HEK293 (cell line): Measurements from ENCODE around the gene PWWP2B.

Experiments
- CTCF ChIA-PET: fragments of 350-600 bp; formaldehyde crosslinking; extraction: SDS; loops from one replicate; lab custom pipeline; 2021; ENCODE audit warnings: antibody characterized with exemption; lab: Yijun Ruan, JAX
- POLR2A ChIA-PET: fragments of 300-600 bp; formaldehyde crosslinking; extraction: SDS; loops from one replicate; lab custom pipeline; 2020; ENCODE audit warnings: antibody characterized with exemption, inconsistent platforms; lab: Yijun Ruan, JAX
- H3K27ac ChIP-seq: fragments of 200-500 bp; sonication (Bioruptor generic); 2 replicates; pipeline ENCODE4 v1.5.1; 2014; ENCODE audit warnings: low read depth, low read length, control low read depth, inconsistent platforms; ENCODE audit errors: extremely low read depth
- H3K36me3 ChIP-seq, 2 experiments: fragments of 200-500 bp in 1 of 2; sonication (Bioruptor generic) in 1 of 2; 1 replicate in 1 of 2; 2 replicates in 1 of 2; pipeline ENCODE4 v1.5.1; 2014 to 2017; ENCODE audit warnings: inconsistent platforms in 2 of 2, low read length in 2 of 2; ENCODE audit not compliant: control insufficient read depth in 2 of 2, insufficient read depth in 1 of 2
- H3K4me1 ChIP-seq: fragments of 200-500 bp; sonication (Bioruptor generic); 2 replicates; pipeline ENCODE4 v1.5.1; 2014; ENCODE audit warnings: mild to moderate bottlenecking, low read length, inconsistent platforms; ENCODE audit not compliant: control insufficient read depth, insufficient read depth
- H3K4me3 ChIP-seq: 2 replicates; pipeline ENCODE4 v1.5.1; 2011; ENCODE audit warnings: low read depth, mild to moderate bottlenecking, control low read depth, low read length, moderate library complexity
- H3K9me3 ChIP-seq: fragments of 200-500 bp; sonication (Bioruptor generic); 2 replicates; pipeline ENCODE4 v1.5.1; 2014; ENCODE audit warnings: low read depth, low read length, inconsistent platforms; ENCODE audit not compliant: control insufficient read depth, insufficient read depth
- AEBP2 ChIP-seq: fragments of 450-650 bp; formaldehyde crosslinking; IDR thresholded peaks from 2 replicates; pipeline ENCODE4 v1.5.1; 2016; ENCODE audit warnings: missing biosample characterization, missing genetic modification characterization, borderline replicate concordance
- BCL11A ChIP-seq: fragments of 450-650 bp; formaldehyde crosslinking; IDR thresholded peaks from 2 replicates; pipeline ENCODE4 v1.5.1; 2016; ENCODE audit warnings: low read depth, missing biosample characterization, missing genetic modification characterization
- GLIS1 ChIP-seq: fragments of 450-650 bp; formaldehyde crosslinking; IDR thresholded peaks from 2 replicates; pipeline ENCODE4 v1.5.1; 2016; ENCODE audit warnings: missing biosample characterization, missing genetic modification characterization
- HIC1 ChIP-seq: fragments of 450-650 bp; formaldehyde crosslinking; IDR thresholded peaks from 2 replicates; pipeline ENCODE4 v1.5.1; 2016; ENCODE audit warnings: missing biosample characterization, missing genetic modification characterization
- HOXD13 ChIP-seq: sonication (generic); formaldehyde crosslinking; IDR thresholded peaks from 2 replicates; pipeline ENCODE4 v1.8.0; 2022; ENCODE audit warnings: missing genetic modification reagents, borderline replicate concordance
- KLF1 ChIP-seq: fragments of 450-650 bp; formaldehyde crosslinking; IDR thresholded peaks from 2 replicates; pipeline ENCODE4 v1.5.1; 2016; ENCODE audit warnings: missing biosample characterization, missing genetic modification characterization
- KLF7 ChIP-seq: fragments of 450-650 bp; formaldehyde crosslinking; IDR thresholded peaks from 2 replicates; pipeline ENCODE4 v1.5.1; 2016; ENCODE audit warnings: missing biosample characterization, missing genetic modification characterization, borderline replicate concordance
- PRDM6 ChIP-seq: fragments of 450-650 bp; formaldehyde crosslinking; IDR thresholded peaks from 2 replicates; pipeline ENCODE4 v1.5.1; 2017; ENCODE audit warnings: missing biosample characterization, missing genetic modification characterization
- SCRT2 ChIP-seq: fragments of 450-650 bp; formaldehyde crosslinking; IDR thresholded peaks from 2 replicates; pipeline ENCODE4 v1.5.1; 2016; ENCODE audit warnings: missing biosample characterization, missing genetic modification characterization
- ZBTB7A ChIP-seq: fragments of 450-650 bp; formaldehyde crosslinking; IDR thresholded peaks from 2 replicates; pipeline ENCODE4 v1.5.1; 2016; ENCODE audit warnings: low read depth, missing biosample characterization, missing genetic modification characterization
- ZFHX2 ChIP-seq: fragments of 450-650 bp; formaldehyde crosslinking; conservative IDR thresholded peaks from 2 replicates; pipeline ENCODE4 v1.5.1; 2016; ENCODE audit warnings: missing biosample characterization, missing genetic modification characterization
- ZFP3 ChIP-seq: fragments of 450-650 bp; formaldehyde crosslinking; IDR thresholded peaks from 2 replicates; pipeline ENCODE4 v1.5.1; 2016; ENCODE audit warnings: low read depth, missing biosample characterization, missing genetic modification characterization
- ZFP37 ChIP-seq: fragments of 450-650 bp; formaldehyde crosslinking; IDR thresholded peaks from 2 replicates; pipeline ENCODE4 v1.5.1; 2016; ENCODE audit warnings: missing biosample characterization, missing genetic modification characterization
- ZNF132 ChIP-seq: fragments of 450-650 bp; formaldehyde crosslinking; IDR thresholded peaks from 2 replicates; pipeline ENCODE4 v1.5.1; 2017; ENCODE audit warnings: missing biosample characterization, missing genetic modification characterization, borderline replicate concordance
- ZNF138 ChIP-seq: fragments of 450-650 bp; formaldehyde crosslinking; IDR thresholded peaks from 2 replicates; pipeline ENCODE4 v1.5.1; 2016; ENCODE audit warnings: missing biosample characterization, missing genetic modification characterization, borderline replicate concordance
- ZNF24 ChIP-seq: fragments of 450-650 bp; formaldehyde crosslinking; IDR thresholded peaks from 2 replicates; pipeline ENCODE4 v1.5.1; 2016; ENCODE audit warnings: missing biosample characterization, missing genetic modification characterization
- ZNF394 ChIP-seq: fragments of 450-650 bp; formaldehyde crosslinking; IDR thresholded peaks from 2 replicates; pipeline ENCODE4 v1.5.1; 2016; ENCODE audit warnings: missing biosample characterization, missing genetic modification characterization, mild to moderate bottlenecking, moderate library complexity, borderline replicate concordance
- ZNF585B ChIP-seq: fragments of 450-650 bp; formaldehyde crosslinking; IDR thresholded peaks from 2 replicates; pipeline ENCODE4 v1.5.1; 2016; ENCODE audit warnings: missing biosample characterization, missing genetic modification characterization
- ZNF610 ChIP-seq: fragments of 450-650 bp; formaldehyde crosslinking; IDR thresholded peaks from 2 replicates; pipeline ENCODE4 v1.5.1; 2016; ENCODE audit warnings: missing biosample characterization, missing genetic modification characterization, borderline replicate concordance
- ZNF639 ChIP-seq: fragments of 450-650 bp; formaldehyde crosslinking; IDR thresholded peaks from 2 replicates; pipeline ENCODE4 v1.5.1; 2016; ENCODE audit warnings: missing biosample characterization, missing genetic modification characterization
- ZNF654 ChIP-seq: fragments of 450-650 bp; formaldehyde crosslinking; IDR thresholded peaks from 2 replicates; pipeline ENCODE4 v1.5.1; 2016; ENCODE audit warnings: low read depth, missing biosample characterization, missing genetic modification characterization
- ZNF701 ChIP-seq: fragments of 450-650 bp; formaldehyde crosslinking; IDR thresholded peaks from 2 replicates; pipeline ENCODE4 v1.5.1; 2016; ENCODE audit warnings: missing biosample characterization, missing genetic modification characterization
- ZNF76 ChIP-seq: fragments of 450-650 bp; formaldehyde crosslinking; IDR thresholded peaks from 2 replicates; pipeline ENCODE4; 2016; ENCODE audit warnings: low read depth, missing biosample characterization, missing genetic modification characterization, borderline replicate concordance
- ZNF777 ChIP-seq: fragments of 450-650 bp; formaldehyde crosslinking; IDR thresholded peaks from 2 replicates; pipeline ENCODE4 v1.5.1; 2017; ENCODE audit warnings: missing biosample characterization, missing genetic modification characterization, borderline replicate concordance
- ZNF830 ChIP-seq: fragments of 450-650 bp; IDR thresholded peaks from 2 replicates; pipeline ENCODE4 v1.5.0; 2018; ENCODE audit warnings: missing biosample characterization, missing genetic modification characterization, low read depth, mild to moderate bottlenecking, moderate library complexity
- ZSCAN30 ChIP-seq: fragments of 450-650 bp; IDR thresholded peaks from 2 replicates; pipeline ENCODE4 v1.5.1; 2018; ENCODE audit warnings: missing biosample characterization, mild to moderate bottlenecking, missing genetic modification characterization, moderate library complexity
- ZSCAN5A ChIP-seq: fragments of 450-650 bp; formaldehyde crosslinking; IDR thresholded peaks from 2 replicates; pipeline ENCODE4 v1.5.1; 2016; ENCODE audit warnings: missing biosample characterization, missing genetic modification characterization
- ZXDB ChIP-seq: fragments of 450-650 bp; formaldehyde crosslinking; IDR thresholded peaks from 2 replicates; pipeline ENCODE4 v1.5.1; 2016; ENCODE audit warnings: missing biosample characterization, missing genetic modification characterization

PWWP2B gene

GRCh38 chr10:132387764-132388210 is 9.2 kb upstream of the PWWP2B start (continued):
- TF ChIP-seq ZNF76 (tag by site-specific recombination) (peak; percentile 21; the same call in 1 of the 2 replicates), KLF7 (tag by site-specific recombination) (peak; percentile 71; the same call in 1 of the 2 replicates), ZSCAN30 (0 out of 2 replicates have a peak, but pooled peaks have one; percentile 23), ZNF654 (tag by site-specific recombination) (peak; percentile 57), KLF1 (tag by site-specific recombination) (peak; percentile 91), ZNF585B (no peak), GLIS1 (tag by site-specific recombination) (peak; percentile 98)

GRCh38 chr10:132388891-132389432 is 8.0 kb upstream of the PWWP2B start:
- Histone ChIP-seq H3K4me1 (peaks cover 3% of the 10 kb centered on the region; the same call in 1 of the 2 replicates), H3K36me3 (no peaks in the 10 kb centered on the region), H3K4me3 (no peak overlapping the region), H3K27ac (no peak overlapping the region), H3K9me3 (no peaks in the 10 kb centered on the region)
- ChIA-PET POLR2A (no interaction called here), CTCF (no interaction called here)
- no peak for TF ChIP-seq ZFP3 (tag by site-specific recombination)
- TF ChIP-seq HOXD13 (CRISPR knock-in tag) = no peak
- TF ChIP-seq HIC1 (tag by site-specific recombination) = 0 out of 2 replicates have a peak, but pooled peaks have one; percentile 14
- no peak for TF ChIP-seq ZNF639
- no peak for TF ChIP-seq ZNF138 (tag by site-specific recombination)
- no peak for TF ChIP-seq ZNF777 (tag by site-specific recombination)
- no peak for TF ChIP-seq ZFP37 (tag by site-specific recombination)
- no peak for TF ChIP-seq ZNF394 (tag by site-specific recombination)
- TF ChIP-seq ZNF132 = no peak
- TF ChIP-seq BCL11A = peak; percentile 50; the same call in 1 of the 2 replicates
- no peak for TF ChIP-seq PRDM6 (tag by site-specific recombination)
- no peak for TF ChIP-seq ZNF830 (tag by site-specific recombination)
- TF ChIP-seq ZSCAN5A (tag by site-specific recombination) = no peak
- TF ChIP-seq SCRT2 (tag by site-specific recombination) = no peak
- 0 out of 2 replicates have a peak, but pooled peaks have one; percentile 14 for TF ChIP-seq ZBTB7A
- TF ChIP-seq AEBP2 = no peak
- TF ChIP-seq ZNF701 (tag by site-specific recombination) = no peak
- TF ChIP-seq ZNF24 = no peak
- no peak for TF ChIP-seq ZXDB (tag by site-specific recombination)
- 0 out of 2 replicates have a peak, but pooled peaks have one; percentile 15 for TF ChIP-seq ZFHX2
- TF ChIP-seq ZNF610 (tag by site-specific recombination) = no peak
